CD1c-positive myeloid dendritic cell (primary cell): Measurements from ENCODE around the gene SPEF2.

Experiments
- DNase-seq: peaks from one replicate; pipeline ENCODE4 v3.0.0-alpha.2; 2016; ENCODE audit errors: extremely low spot score

The SPEF2 gene

DNA sequence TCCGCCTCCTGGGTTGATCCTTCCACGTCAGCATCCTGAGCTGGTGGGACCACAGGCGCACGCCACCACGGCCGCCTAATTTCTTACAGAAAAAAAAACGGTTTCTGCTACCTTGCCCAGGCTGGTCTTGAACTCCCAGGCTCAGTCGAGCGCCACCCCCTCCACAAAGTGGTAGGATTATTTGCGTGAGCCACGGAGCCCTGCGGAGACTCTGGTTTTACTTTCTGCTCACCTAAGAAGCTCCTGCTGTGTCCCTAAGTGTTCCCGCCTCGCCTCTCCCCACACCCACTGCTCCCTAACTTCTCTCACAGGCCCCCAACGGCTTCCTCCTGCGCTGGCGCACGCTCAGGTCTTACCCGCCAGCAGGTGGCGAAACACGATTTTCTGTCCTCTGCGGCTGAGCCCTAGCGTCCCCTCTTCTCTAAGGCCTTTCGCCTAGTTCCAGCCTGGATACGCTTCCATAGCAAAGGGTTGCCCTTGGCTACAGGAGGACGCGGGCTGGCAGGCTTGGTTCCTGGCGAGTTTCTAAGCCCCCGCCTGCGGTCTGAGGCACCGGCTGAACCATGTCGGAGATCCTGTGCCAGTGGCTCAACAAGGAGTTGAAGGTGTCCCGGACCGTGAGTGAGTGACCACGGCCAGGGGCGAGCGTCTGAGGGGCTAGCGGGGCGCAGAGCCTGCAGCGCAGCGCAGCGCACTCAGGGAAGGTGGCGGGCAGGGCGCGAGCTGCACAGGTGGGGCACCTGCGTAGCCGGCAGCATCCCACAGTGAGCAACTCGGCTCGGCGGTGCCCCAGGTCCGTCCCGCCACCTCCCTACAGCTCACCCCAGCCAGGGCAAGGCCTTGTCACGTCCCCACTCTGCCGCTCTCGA is at the start of gene SPEF2:
SPEF2 (plus strand) TSS at position 429 of the 869 bp plus-strand sequence; CDS start at position 564, 135 bp downstream.
- peak; percentile 89 for DNase-seq

DNA sequence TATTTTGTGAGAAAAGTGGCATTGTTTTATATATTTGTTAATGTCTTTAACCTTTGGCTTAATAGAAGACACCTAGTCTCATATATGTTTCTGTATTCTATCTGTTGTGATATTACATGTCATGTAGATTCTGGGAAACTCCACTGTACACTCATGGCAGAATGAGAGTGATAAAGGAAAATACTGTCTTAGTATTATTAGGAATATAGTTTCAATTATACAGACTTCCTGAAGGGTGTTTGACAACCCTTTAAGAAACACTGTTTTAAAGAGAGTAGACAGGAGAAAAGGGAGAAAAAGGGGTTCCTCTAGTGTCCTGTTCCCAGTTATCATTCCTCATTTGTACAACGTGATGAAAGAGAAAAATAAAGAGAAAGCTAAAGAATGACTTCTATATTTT is 42.1 kb upstream of the SPEF2 start:
- no peak for DNase-seq

DNA sequence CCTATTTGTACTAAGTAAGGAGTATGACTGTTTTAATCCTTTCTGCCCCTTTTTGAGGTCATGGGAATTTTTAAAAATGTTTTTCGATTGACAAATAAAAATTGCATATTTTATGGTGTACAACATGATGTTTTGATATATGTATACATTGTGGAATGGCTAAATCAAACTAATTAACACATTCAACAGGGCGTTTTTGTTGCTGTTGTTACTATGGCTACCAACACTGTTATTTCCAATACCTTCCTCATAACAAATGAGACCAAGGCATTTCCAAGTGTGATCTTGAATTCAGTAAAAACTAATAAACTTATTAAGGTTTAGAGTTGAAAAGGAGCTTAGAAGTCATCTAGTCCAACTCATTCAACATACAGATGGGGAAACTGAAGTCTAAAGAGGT is 30.2 kb upstream of the SPEF2 start:
- DNase-seq: no peak

- no peak for DNase-seq
Observed at GRCh38 chr5:35593338-35593737, 24.3 kb upstream of the SPEF2 start.

DNA sequence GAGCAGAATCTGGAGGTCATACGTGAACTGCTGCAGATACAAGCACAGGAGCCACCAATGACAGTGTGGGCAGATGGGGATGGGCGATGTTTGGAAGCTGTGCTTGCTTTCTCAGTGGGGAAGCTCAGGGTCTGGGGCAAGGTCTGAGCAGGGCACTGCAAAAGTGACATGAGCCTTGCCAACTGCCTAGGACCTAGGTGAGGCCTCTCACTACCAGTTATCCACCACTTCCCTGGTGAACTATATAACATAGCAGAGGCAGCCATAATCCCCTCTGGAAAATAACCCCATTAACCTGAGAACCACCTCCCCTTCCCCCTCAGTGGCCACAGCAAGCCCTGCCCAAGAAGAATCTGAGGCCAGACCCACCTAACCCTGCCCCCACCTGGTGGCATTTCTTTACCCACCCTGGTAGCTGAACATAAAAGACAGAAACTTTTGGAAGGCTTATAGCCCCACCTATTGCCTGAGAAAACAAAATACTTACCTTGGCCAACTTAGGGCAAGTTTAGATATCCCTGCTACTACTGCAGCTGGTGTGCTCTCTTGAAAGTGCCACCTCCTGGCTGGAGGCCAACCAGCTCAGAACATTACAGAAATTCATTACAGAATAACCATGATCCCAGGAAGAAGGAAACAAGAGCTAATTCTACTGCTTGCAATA is 18.8 kb upstream of the SPEF2 start:
- no peak for DNase-seq

DNA sequence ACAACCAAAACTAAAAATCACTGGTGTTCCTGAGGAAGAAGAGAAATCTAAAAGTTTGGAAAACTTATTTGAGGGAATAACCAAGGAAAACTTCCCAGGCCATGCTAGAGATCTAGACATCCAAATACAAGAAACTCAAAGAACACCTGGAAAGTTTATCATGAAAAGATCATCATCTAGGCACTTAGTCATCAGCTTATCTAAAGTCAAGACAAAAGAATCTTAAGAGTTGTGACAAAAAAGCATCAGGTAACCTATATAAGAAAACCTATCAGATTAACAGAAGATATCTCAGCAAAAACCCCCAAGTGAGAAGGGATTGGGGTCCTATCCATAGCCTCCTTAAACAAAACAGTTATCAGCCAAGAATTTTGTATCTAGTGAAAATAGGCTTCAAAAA is 17.1 kb upstream of the SPEF2 start:
- no peak for DNase-seq

DNA sequence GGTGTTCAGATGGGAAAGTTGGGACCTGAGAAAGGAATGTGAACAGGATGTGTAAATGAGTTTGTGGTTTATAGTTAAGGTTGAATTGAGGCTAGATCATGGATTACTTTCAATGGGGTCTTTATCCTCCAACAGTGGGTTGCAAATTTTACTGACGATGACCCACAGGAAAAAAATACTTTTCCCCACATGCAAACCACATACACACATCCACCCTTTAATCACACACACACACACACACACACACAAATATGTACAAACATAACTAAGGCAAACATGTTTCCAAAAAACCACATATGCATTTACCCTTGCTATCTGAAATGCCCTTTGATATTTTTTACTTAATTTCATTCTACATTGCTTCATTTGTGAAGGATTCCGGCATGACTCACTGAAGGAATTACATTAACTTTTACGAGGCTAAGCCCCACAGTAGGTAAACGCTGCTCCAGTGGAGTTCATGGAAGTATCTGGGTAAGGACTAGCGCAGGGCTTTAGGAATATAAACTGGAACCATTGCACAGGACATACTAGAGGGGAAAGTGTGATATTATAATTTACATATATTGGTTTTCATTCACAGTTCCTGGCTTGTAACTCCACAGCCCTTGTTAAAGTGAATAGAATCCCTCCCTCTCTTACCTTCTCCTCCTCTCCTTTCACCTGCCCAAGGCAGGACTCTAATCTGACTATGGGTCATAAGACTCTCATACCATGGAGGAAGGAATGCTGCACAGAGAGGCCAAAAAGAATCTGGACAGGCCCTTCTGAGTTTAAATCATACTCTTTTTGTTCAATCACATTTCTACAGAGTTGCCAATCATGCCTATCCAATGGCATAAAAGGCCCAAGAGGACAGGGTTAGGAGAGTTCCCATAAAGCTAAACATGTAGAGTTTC is 8.5 kb upstream of the SPEF2 start:
- DNase-seq: no peak

GRCh38 chr5:35617060-35617434 is 616 bp upstream of the SPEF2 start:
- no peak for DNase-seq

DNA sequence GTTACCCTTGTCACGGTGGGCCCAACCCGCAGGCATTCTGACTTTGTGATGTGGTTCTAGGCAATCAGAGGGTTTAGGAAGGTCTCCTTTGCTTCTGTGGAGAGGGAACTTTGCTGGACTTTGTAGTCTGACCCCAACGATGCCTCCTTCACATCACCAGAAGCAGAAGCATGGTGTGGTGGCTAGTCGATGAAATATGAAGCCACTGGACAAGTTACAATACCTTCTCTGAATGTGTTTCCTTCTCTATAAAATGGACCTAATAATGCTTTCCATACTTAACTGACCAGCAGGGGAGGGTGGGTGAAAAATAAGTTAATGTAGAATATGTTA is 607 bp downstream of the SPEF2 start:
- no peak for DNase-seq

- DNase-seq: no peak
Observed at GRCh38 chr5:35618781-35619180, 1.1 kb downstream of the SPEF2 start.

GRCh38 chr5:35622974-35623373 is 5.3 kb downstream of the SPEF2 start:
- DNase-seq: no peak

- no peak for DNase-seq
Observed at GRCh38 chr5:35623991-35624390, 6.3 kb downstream of the SPEF2 start.

DNA sequence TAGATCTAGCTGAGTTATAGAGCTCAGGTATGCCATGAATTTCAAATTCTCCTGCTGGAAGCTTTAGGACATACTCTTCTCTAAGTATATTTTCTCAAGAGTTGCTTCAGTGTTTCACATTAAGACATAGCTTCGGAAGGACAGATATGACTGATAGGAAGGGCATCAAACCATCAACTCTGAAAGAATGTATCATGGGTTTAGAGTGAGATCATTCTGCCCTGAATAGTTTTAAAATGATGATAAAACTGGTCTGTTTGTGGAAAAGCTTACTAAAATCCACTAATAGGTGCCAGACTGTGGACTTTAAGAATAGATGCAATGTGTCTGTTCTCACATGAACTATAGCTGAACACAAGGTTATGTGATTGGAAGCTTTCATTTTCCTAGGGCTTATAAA is 8.4 kb downstream of the SPEF2 start:
- no peak for DNase-seq

- no peak for DNase-seq
Observed at GRCh38 chr5:35626553-35626952, 8.9 kb downstream of the SPEF2 start.

- DNase-seq: no peak
Observed at GRCh38 chr5:35634326-35634725, 16.7 kb downstream of the SPEF2 start.

DNA sequence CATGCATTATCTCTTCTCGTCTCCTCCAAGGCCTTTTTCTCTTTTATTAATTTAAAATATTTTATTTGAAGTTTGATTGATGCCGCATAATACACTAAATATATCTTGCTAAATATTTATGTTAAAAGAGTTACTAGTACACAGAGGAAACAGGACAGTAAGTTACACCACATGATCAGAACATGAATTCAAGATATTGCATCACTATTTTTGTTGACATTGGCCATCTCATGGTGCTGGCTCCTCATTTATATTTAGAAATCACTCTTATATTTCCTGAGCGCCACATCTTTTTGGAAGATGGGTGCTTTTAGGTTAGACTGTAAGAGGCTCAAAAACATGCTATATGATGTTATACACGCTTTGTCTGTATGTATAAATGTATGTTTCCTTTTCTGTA is 23.0 kb downstream of the SPEF2 start:
- no peak for DNase-seq

DNA sequence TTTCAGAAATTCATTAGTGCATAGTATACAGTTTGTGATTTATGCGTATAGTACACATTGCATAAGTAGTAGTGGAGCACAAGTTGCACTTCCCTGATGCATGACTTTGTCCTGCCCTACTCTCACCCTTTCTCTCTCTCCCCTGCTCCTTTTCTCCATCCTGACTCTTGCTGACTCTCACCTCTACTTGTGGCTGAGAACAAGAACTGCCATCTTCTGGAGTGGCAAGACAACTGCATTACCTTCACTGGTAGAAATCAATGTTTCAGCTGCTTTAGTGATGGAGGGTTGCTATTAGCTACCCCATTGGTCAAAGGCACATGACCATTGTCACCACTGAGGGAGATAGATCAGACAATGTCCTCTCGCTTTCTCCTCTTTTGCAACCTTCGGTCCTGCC is 26.9 kb downstream of the SPEF2 start:
- DNase-seq: no peak

DNA sequence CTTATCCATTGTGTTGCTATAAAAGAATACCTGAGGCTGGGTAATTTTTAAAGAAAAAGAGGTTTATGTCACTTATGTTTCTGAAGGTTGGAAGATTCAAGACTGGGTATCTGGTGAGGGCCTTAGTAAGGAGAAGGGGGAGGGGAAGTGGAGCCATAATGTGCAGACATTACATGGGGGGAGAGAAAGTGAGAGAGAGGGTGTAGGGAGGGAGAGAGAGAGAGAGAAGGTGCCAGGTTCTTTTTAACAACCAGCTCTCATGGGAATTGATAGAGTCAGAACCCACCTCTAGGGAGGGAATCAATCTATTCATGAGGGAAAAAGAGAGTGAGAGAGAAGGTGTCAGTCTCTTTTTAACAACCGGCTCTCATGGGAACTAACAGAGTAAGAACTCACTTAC is 29.5 kb downstream of the SPEF2 start:
- DNase-seq: no peak

- no peak for DNase-seq
Observed at GRCh38 chr5:35647712-35648111, 30.0 kb downstream of the SPEF2 start.

- DNase-seq: peak; percentile 50
Observed at GRCh38 chr5:35651002-35651756, 33.5 kb downstream of the SPEF2 start.

DNA sequence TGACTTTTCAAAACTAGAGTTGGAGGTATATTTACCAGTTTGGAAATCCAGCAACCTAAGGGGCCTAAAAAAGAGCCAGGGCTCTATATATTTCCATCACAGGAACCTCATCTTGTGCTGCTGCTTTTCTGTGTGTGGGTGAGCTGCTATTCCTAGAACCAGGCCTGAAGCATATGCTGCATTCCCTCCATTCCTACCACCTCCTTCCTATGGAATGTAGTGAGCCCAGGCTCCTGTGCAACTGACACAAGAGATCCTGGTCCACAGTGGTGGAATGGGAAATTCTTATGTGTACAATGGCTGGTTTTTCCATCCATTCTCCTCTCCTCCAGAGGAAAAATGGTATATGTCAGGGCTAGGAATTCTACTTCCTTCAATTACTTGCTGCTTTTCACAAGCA is 39.1 kb downstream of the SPEF2 start:
- DNase-seq: no peak

DNA sequence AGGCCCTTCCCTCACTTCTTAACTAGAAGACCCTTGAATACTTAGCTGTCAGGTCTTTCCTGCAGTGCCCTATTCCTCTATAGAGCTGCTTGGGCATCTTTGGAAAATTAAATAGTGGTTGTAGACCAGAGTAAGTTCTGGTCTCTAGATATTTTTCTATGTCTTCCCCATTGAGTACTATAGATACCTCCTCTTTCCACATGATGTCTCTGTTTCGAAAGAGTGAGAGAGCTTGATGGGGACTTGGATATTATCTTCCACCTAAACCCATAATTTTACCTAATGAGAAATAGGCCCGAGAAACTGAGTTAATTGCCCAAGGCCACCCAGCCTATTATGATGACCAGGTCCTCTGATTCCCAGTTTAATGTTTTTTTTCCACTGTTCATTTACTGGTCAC is 40.2 kb downstream of the SPEF2 start:
- no peak for DNase-seq
